Renal cortical epithelial cell (primary cell): Measurements from ENCODE around the gene ENOX1. TPM values are rescaled to one million over a fixed set of nuclear protein-coding genes. Genes with fewer than 3 reads are reported as not detected.

Experiments used
- DNase-seq: peaks from one replicate; pipeline ENCODE4 v3.0.0-alpha.2; 2011; ENCODE audit warnings: low read depth
- total RNA-seq: library from RNA; depleted of rRNA; stranded (reverse); fragments of >200 nt; gene quantifications from 2 replicates; pipeline ENCODE4 v1.2.3, GENCODE V29; 2014

The ENOX1 gene
- total RNA-seq, 1 donor from 2014 or later = 2.7 TPM

DNA sequence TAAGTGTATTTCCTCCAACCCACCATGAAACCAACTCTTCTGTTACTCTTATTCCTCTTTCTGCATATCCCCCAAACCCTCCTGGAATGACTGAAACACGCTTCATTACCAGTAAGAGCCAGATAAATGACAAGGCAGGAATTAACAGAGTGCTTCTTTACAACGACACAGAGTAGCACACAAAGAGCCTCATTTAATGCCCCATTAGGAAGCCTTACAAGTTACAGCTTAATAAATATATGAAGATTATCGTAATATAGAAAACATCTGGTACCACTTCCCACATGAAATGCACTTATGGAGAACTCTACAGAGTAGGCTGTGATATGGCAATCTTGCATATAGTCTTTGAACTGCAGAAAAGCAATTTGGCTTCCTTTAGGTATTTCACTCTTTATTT, 116.8 kb downstream of the ENOX1 start:
- DNase-seq = no peak

DNA sequence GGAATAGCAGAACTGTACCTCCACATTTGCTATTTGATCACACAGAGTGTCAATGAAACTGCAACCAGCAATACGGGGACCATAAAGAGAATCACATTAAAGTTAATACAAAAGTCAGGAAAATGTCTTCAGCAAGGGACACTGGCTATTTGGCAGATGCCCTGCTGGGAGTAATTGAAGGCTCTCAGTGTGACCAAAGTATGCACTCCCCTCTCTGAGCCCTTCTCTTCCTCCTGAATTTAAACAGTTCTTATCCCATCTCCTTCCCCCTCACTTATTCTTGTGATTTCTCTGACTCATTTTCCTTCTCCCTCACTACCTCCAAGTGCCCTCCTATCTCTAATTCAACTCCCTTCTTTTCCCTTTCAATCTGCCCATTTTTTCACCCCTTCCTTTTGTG, 117.7 kb downstream of the ENOX1 start:
- DNase-seq = no peak

DNA sequence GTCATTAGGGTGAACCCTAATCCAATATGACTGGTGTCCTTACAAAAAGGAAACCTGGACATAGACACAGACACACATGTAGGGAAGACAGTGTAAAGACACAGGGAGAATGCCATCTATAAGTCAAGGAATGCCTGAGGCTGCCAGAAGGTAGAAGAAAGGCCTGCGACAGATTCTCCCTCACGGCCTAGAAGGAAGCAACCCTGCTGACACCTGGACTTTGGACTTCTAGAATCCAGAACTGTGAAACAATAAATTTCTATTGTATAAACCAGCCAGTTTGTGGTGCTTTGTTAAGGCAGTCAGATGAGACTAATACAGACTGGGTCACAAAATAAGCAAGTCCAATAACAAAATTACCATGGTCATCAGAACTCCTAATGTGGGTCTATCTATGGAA, 120.4 kb downstream of the ENOX1 start:
- no peak for DNase-seq

DNA sequence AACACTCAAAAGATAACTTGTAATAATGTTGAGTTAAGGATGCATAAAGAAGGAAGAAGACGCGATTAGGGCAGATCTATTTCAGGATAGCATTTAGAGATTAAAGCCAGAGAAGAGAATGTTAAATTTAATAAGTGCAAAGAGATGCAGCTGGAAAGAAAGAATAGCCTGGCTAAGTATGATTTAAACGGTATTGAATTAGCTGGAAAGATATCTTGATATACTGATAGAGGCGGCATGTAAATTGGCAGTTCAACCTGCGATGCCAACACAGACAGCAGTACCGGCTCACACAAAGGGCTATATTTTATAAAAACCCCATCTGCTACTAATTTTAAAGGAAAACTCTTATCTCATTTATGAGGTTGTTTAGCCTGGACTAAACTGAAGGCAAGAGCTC, 121.4 kb downstream of the ENOX1 start:
- DNase-seq = no peak

DNA sequence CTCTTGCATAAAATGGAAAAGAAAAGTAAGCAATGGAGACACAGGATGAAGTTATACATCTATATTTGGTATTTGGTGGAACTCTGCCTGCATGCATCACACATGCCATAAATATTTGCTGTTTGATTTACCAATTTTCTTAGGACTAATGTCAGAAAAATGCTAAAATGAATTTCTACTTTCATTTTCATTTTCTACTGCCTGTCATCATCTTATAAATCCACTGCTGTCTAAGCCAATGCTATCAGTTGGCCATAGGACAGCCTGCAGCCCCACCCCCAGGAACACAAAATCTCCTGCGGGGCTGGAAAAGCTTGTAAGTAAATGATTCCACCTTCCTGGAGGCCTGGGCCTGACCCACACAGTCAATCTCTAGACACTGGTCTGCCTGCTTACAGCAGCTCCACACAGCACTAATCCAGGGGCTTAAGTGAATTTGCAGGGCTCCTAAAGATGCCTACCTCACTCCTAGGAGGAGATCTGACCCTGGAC, 122.0 kb downstream of the ENOX1 start:
- DNase-seq = peak; percentile 65

DNA sequence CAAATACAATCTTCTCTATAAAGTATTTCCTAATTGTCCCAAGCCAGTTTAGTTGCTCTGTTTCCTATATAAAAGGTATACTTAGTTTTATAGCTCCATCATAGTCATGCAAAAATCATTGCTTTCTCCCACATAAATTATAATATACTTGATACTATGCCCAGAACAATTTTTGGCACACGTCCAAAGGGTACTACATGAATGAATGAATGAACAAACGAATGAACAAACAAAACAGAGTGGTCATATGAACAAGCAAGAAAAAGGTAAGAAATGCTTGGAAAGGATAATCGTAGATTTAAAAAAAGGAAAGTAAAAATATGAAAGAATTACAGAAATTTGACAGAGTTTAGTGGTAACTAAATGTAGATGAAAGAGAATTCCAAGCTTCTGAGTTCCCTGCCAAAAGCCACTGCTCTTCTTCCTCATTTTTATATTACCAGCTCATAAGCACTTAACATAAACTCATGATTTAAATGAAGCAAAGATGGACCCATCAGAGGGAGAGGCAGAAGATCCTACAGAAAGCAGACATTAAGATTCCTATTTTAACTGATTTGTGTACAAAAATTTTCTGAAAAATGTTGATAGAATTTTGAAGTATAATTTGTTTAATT, 123.2 kb downstream of the ENOX1 start:
- no peak for DNase-seq

DNA sequence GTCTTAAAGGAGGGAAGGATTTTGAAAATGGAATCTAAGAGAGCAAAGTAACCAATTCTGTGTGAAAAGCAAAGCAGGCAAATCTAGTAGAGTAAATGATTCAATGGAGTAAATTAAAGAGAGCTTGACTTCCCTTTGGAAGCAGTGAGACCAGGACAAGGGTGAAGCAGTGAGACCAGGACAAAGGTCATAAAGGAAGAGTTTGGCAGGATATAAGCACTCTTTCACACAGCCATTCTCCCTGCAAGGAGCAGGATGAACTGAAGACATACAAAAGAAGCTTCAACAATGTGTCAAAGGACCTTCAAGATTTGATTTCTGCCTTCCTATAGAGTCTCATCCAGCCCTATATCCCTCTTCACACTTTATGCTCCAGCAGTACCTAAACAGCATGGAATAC, 123.8 kb downstream of the ENOX1 start:
- no peak for DNase-seq

DNA sequence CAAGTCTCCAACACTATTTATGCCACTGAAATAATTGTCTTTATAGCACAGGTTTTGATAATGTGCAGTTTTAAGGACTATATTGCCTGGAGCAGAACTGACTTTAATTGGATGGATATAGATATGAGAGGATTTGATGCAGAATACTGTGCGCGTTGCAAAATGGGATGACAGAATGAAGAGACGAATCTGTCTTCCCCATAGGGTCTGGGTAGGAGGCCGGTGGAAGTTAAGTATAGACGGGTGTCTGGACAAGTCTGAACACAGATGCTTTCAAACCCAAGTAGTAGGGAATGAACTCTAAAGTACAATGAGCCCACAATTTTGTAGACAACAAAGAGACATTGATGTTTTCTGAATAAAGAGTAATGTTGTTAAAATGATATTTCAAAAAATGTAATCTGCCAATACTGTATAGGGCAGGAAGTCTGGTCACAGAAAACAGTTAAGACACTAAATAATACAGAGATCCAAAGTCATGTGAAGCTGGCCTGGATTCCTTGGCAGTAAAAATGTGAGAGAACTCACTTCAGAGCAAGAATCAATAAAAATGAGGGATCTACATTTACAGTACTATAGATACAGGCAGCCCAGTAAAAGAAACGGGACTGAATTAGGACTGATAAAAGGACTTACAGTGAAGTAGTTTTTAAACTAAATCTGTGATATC, 125.5 kb downstream of the ENOX1 start:
- DNase-seq = no peak

DNA sequence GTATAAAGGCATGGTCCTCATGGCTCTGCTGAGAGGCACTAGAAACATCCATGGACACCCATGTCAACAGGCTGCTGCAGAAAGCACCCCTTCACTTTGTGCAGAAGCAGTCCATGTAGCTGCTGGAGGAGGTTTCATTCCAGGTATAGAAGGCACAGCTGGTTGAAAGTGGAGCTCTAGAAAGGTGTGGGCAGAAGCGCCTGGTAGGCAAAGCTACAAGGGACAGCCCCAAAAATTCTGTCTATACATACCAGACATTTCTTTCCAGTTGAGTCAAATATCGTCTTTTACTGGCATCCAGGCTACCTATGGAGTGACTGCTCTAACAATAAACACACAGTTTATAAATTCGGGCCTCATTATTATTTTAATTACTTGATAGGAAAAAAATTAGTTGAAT, 129.3 kb downstream of the ENOX1 start:
- no peak for DNase-seq

DNA sequence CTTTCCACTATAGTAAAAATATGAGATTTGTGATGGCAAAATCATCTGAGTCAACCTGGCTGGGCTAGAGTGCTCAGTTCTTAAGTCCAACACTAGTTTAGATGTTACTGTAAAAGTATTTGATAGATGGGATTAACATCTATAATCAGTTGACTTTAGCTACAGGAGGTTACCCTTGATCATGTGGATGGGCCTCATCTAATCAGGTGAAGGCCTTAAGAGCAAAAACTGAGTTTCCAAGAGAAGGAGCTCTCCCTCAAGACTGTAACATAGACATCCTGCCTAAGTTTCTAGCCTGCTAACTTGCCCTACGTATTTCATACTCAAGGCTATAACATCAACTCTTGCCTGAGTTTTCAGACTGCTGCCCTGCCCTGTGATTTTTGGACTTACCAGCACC, 132.8 kb downstream of the ENOX1 start:
- DNase-seq = no peak

DNA sequence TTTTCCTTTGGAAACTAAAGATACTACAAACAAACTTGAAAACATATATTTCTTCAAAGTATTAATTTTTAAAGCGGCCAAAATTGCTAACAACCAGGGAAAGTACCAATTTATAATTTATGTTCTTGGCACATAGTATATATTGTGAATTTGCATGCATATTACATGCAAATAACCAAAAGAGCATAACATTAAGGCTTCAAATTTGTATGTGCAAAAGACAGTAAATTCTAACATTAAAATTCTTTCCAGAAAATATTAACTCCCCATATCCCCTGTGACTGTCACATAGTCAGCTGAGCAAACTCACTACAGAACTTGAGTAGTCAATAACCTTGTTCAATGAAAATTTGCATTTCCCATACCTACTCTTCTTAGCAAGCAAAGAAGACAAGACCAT, 133.4 kb downstream of the ENOX1 start:
- DNase-seq = no peak

DNA sequence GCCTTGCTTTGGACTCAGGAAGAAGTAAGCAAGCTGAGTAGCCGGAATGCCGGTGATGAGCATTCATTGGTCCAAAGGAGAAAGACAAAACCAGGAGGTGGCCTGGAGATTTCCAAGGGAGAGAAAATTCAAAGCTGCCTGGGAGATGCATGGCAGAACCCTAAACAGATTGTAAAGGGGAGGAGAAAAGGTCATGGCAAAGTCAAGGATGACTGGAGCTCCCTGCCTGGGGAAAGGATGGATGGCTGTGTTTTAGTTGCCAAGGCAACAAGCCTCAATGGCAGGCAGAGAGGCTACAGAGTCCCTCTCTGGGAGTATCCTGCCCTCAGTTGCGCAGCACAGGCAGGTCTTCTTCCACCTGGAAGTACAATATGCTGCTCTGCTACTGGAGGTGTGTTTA, 134.0 kb downstream of the ENOX1 start:
- DNase-seq = no peak

DNA sequence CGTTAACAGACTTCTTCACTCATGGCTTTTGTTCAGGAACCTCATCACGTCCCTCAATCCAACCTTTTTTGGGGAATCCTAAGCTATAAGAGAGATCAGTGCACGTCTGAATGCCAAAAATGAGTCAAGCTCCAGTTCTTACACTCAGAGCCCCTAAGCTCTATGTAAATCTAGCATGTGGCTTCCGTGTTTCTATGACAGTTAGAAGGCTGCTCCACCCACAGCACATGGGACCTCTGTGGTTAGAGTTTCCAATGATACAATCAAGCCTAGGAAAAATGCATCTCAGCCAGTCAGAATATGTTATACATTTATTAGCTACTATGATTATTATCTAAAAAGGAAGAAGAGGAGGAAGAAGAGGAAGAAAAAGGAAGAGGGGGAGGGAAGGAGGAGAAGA, 135.9 kb downstream of the ENOX1 start:
- DNase-seq = no peak

DNA sequence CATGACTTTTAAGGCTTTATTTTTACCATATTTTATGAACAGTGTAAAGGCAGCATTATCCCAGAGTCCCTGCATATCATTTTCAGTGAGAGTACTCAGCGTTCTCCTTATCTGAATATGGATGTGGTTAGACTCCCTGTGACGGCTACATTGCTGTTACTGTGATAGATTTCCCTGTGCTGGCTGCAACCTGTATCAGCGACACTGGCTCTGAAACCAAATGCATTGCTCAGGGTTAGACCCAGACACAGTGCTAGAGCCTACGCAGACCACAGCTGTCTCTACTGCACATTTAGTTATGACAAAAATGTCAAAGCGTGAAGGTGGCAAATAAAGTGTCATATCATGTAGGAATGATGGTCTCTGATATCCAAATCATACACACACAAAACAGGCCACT, 138.0 kb downstream of the ENOX1 start:
- no peak for DNase-seq

DNA sequence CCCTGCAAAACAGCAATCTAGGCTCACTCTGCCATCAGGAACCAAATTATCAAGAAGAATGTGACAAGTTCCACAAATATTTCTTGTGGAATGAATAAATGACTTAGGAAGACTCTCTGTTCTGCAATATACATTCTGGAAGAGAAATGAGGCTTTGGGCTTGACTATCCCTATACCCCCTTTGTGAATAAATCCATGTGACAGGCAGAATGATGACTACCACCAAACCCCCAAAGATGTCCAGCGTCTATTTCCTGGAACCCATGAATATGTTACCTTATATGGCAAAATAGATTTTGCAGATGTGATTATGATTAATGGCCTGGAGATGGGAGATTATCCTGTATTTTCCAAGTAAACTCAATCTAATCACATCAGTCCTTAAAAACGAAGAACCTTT, 139.3 kb downstream of the ENOX1 start:
- DNase-seq = no peak

DNA sequence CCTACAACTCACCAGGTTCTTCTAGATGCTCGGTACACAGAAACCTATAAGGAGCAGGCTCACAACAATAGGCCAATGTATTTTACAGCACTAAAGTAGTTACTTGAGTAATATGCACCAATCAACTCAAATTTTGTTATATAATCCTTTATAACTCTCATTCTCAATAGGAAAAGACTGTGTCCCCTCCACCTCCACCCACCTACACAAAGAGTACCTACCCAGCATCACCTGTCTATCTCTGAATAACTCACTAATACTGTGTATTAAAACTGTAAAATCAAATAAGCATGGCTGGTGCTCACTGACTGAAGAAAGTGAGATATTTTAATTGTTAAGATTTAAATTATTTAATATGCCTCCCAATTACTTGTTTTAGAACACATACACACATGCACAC, 146.3 kb downstream of the ENOX1 start:
- no peak for DNase-seq

DNA sequence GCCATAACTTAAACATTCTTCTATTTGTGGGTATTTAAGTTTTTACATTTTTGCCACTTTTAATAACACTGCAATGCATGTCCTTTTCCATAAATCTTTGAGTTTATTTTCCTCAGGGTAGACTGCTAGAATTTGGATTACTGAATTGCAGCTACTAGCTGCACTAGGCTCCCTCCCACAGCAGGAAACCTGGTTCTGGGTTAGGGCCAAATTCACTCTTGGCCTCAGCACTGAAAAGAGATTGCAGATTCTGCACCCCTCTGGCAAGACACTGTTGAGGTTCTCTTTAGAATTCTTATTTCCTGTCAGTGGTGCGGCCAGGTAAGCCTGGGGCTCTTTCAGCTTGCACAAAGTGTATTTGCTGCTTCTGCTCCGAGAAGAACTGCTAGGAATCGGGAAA, 155.7 kb downstream of the ENOX1 start:
- no peak for DNase-seq

DNA sequence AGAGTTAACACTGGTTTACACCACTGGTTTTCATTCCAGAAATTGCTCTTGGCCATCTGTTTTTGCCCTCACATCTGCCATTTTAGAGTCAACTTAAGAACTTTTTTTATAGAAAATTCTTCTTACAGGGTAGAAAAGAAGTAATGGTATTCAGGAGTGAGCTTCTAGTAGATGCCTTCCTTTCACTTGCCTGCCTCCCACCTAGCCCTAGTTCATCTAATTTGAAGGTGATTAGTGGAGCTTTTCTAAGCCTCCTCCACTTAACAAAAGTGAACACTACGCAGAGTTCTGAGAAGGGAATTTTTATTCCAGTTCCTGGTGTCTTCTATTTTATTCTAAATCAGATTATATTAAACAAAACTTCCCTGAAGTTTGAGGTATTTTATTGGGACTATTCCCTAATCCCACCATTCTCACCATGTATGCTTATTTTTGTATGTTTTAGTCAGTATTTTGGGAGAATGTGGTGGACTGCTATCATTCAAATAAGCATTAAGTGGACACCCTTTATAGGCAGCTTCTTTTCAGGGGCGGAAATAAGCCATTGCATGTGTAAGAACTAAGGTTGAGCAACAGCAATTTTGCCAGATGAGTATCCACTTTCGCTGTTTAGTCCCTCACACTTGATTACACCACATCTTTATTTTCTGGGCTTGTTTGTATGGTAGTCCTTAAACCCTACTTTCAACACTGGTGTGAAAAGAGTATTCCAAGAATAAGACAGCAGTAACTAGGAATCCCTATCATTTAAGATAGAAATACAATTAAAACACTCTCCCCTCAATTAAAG, 156.9 kb downstream of the ENOX1 start:
- DNase-seq = no peak

DNA sequence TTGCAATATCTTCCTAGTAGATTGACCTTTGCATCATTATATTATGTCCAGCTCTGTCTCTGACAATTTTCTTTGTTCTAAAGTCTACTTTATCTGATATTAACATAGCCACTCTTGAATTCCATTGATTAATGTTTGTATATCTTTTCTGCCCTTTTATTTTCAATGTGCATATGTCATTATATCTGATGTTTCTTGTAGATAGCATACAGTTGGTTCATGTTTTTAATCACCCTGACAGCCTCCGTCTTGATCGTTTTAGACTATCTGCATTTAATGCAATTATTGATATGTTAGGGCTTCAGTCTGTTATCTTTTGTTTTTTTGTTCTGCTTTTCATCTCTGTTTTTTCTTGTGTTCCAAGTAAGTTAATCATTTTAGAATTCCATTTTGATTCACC, 159.8 kb downstream of the ENOX1 start:
- DNase-seq = no peak

DNA sequence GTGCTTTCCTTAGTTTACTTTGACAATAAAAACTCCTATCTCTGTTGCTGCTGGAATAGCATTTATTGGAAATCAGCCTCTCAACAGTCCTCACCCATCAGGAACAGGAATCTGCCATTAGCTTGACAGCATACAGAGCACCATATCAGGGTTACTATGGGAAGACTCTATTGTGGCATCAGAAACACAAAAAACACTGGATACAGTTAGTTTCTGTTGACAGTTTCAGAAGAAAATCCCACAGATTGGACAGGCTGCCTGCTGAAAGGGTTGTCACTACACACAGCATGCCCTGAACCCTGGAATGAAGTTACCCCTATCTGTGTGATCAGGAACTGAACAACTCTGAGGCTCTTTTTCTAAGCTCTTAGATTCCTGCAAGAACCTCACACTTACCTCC, 172.7 kb downstream of the ENOX1 start:
- no peak for DNase-seq

DNA sequence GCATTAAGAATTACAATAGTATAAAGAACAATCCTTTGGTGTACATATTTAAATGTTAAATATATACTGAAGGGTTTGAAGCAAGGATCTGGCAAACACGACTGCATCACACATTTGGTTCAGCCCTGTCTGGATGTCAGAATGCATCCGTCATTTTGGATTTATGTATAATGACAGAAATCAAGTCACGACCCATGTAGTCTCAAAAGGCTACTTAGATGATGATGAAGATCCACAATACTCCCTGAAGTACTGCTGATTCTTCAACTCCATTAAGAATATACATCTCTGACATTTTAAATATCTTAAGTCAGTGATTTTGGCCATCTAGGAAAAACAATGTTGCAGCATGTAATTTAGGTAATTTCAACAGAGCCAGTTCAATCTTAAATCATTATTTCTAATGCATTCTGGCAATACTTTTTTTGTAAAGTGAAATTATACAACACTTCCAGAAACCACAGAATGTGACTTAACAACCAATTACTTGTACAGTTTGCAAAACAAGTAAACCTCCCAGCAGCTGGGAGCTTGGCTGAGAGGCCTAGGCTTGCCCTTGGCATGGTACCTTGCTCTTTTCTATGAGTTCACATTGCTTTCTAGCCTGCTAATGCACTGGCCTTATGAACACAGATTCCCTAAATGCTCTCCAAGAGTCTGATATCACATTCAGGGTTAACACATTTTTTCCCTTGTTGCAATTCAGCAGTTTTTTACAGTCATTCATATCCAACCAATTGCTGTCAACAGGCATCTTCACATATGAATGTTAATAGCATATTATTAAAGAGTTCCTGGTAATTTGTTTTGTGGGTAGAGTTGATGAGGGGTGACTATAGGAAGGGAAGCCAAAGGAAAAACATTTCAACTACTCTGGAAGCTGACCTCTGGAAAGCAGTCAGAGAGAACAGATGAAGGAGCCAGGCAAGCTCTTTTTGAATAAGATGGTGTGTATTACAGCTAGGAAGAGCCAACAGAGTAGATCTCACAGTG, 175.2 kb downstream of the ENOX1 start:
- DNase-seq = peak; percentile 0
